LoVo (cell line): Measurements from ENCODE around the gene CDKAL1.

Source experiments
- DNase-seq: peaks from one replicate; pipeline ENCODE4 v3.0.0-alpha.2; 2016; ENCODE audit warnings: low spot score

Gene CDKAL1

GRCh38 chr6:20839630-20840029, 305.4 kb downstream of the CDKAL1 start:
- no peak for DNase-seq

- no peak for DNase-seq
Observed at GRCh38 chr6:20840675-20841074, 306.4 kb downstream of the CDKAL1 start.

GRCh38 chr6:20841806-20842205, 307.5 kb downstream of the CDKAL1 start:
- no peak for DNase-seq

- no peak for DNase-seq
Observed at GRCh38 chr6:20845592-20845991, 311.3 kb downstream of the CDKAL1 start.

- no peak for DNase-seq
Observed at GRCh38 chr6:20846602-20847028, 312.4 kb downstream of the CDKAL1 start.

- no peak for DNase-seq
Observed at GRCh38 chr6:20847904-20848303, 313.6 kb downstream of the CDKAL1 start.

- DNase-seq: no peak
Observed at GRCh38 chr6:20850686-20851416, 316.6 kb downstream of the CDKAL1 start.

GRCh38 chr6:20851795-20852194, 317.5 kb downstream of the CDKAL1 start:
- DNase-seq: no peak

- no peak for DNase-seq
Observed at GRCh38 chr6:20853828-20854227, 319.6 kb downstream of the CDKAL1 start.

- DNase-seq: no peak
Observed at GRCh38 chr6:20856681-20857288, 322.5 kb downstream of the CDKAL1 start.

- DNase-seq: no peak
Observed at GRCh38 chr6:20861481-20861880, 327.2 kb downstream of the CDKAL1 start.

- DNase-seq: no peak
Observed at GRCh38 chr6:20866036-20866435, 331.8 kb downstream of the CDKAL1 start.

- no peak for DNase-seq
Observed at GRCh38 chr6:20866935-20867703, 332.9 kb downstream of the CDKAL1 start.

- no peak for DNase-seq
Observed at GRCh38 chr6:20868397-20869096, 334.3 kb downstream of the CDKAL1 start.

- no peak for DNase-seq
Observed at GRCh38 chr6:20870021-20870420, 335.8 kb downstream of the CDKAL1 start.

GRCh38 chr6:20870493-20870892, 336.2 kb downstream of the CDKAL1 start:
- no peak for DNase-seq

GRCh38 chr6:20873425-20874190, 339.4 kb downstream of the CDKAL1 start:
- DNase-seq: no peak

- DNase-seq: no peak
Observed at GRCh38 chr6:20875369-20875963, 341.2 kb downstream of the CDKAL1 start.

GRCh38 chr6:20876036-20876435, 341.8 kb downstream of the CDKAL1 start:
- DNase-seq: no peak

- DNase-seq: no peak
Observed at GRCh38 chr6:20876561-20876960, 342.3 kb downstream of the CDKAL1 start.
